Epidermal melanocyte (primary cell): ENCODE results near the gene BRSK2.

ENCODE experiments used
- DNase-seq: peaks from one replicate; pipeline ENCODE4 v3.0.0; 2011; ENCODE audit warnings: low spot score; ENCODE audit not compliant: insufficient read length

The BRSK2 gene

GRCh38 chr11:1466784-1467183, 77.0 kb downstream of the BRSK2 start:
- no peak for DNase-seq

DNA sequence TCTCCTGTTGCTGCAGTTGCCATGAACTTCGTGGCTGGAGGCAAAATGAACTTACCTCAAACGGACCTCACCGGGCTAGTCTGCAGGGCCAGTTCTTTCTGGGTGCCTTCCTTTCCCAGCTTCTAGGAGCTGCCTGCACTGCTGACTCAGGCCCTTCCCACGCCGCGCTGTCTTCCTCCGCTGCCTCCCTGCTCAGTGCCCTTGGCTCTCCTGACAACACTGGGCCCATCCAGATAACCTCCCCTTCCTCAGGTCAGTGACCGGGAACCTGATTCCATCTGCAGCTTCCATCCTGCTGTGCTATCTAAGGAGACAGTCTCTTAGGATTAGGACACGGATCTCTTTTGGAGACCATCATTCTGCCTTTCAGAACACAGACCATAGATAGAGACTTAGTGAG, 77.5 kb downstream of the BRSK2 start:
- DNase-seq: no peak

GRCh38 chr11:1468002-1468401, 78.3 kb downstream of the BRSK2 start:
- DNase-seq: no peak

- no peak for DNase-seq
Observed at GRCh38 chr11:1468473-1469066, 78.8 kb downstream of the BRSK2 start.

DNA sequence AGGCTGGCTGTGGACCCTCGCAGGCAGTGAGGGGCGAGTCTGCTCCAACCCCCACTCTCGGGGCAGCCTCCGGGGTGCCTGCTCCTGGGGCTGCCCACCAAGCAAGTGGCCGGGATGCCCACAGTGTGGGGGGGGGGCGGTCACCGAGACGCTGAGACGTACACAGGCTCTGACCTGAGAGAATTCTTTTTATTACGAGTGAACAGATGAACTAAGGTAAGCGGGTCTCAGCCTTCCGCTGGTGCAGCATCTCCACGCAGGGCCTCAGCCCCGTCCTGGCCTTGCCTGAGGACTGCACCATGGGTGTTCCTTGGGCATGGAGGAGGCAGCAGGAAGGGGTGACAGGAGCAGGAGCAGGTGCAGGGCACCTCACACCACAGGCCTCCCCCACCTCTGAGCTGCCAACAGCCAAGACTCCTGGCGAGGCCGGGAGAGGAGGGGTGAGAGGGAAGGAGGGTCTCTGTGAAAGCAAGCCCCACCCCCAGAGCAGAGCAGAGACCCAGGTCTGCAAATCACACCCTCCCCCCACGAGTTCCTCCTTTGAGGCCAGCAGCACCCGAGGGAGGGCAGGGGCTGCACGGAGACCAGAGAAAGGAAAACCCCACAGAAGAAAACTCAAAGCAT, 79.7 kb downstream of the BRSK2 start:
- DNase-seq: no peak

GRCh38 chr11:1469911-1470680, 80.4 kb downstream of the BRSK2 start:
- no peak for DNase-seq

GRCh38 chr11:1470681-1471611, 81.2 kb downstream of the BRSK2 start:
- DNase-seq: no peak

DNA sequence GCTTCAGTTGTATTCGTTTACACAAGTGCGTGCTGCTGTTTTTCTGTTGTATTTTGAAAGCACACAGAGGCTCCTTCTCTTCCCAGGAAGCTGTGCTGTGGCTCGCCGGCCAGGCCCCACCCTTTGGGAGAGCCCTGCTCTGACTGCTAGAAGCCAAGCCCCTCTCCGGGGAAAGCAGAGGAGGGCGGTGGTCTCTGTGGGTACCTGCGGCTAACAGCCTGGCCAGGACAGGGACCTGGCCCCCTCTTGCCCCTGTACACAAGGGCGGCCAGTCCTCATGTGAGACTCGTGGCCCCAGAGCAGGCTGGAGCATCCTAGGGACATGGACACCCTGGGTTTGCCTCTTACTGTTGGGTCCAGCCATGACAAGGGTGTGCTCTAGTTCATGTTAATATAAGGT, 82.0 kb downstream of the BRSK2 start:
- DNase-seq: no peak

GRCh38 chr11:1472180-1473005, 82.7 kb downstream of the BRSK2 start:
- no peak for DNase-seq

GRCh38 chr11:1473011-1473628, 83.4 kb downstream of the BRSK2 start:
- DNase-seq: no peak

DNA sequence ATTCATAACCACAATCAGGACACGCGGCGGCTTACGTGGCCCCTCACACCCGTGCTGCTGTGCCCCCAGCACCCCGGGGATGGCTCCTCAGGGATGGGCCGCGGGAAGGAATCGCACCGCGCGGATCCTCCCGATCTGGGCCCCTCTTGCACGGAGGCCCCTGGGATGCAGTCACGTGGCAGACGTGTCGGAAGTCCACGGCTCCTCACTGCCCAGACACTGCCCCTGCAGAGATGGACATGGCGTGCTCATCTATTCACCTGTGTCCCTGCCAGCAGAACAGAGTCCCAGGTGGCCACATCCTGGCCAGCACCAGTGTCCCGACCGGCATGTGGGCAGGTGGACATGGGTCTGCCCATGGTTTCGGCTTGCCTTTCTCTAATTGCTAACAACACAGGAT, 84.1 kb downstream of the BRSK2 start:
- no peak for DNase-seq

DNA sequence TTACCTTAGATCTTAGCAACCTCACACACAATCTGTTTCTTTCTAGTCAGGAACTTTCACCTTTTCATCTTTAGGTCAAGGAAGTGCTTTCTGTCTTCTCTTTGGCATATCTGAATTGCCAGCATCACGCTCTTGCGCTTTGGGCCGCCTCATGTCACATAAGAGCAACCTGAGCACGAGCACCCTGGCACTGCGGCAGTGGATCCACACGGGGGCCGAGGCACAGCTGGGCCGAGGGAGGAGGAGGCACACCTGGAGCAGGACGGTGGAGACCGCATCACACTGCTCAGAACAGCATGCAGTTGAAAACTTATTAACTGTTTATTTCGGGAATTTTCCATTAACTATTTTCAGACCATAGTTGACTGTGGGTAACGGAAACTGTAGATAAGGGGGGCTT, 86.1 kb downstream of the BRSK2 start:
- no peak for DNase-seq

DNA sequence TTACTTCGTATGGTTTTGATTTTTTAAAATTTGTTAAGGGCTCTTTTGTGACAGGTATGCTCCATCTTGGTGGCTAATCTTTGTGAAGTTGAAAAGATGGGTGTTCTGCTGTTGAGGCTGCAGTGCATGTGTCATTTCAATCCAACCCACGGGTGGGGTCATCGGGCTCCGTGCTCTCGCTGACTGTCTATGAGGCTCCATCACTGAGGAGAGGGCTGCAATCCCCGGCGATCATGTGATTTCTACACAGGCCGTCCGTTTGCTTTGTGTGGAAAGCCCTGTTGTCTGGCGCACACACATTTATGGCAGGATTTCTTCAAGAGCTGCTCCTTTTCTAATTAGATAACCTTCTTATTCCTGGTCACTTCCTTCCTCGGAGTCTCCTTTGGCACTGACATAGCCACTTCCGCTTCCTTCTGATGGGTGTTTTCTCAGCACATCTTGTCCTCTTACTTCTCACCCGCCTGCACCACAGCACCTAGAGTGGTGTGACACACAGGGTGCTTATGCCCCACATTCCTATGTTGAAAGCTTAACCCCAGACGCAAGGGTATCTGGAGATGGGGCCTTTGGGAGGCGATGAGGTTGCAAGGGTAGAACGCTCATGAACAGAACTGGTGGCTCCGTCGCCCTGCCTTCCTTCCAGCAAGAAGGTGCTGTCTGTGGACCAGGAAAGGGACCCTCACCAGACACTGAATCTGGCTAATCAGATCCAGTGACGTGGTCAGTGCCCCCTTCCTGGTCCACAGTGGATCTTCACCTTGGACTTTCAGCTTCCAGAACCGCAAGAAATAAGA, 87.4 kb downstream of the BRSK2 start:
- no peak for DNase-seq

- DNase-seq: no peak
Observed at GRCh38 chr11:1478011-1478410, 88.3 kb downstream of the BRSK2 start.

- no peak for DNase-seq
Observed at GRCh38 chr11:1478544-1478943, 88.8 kb downstream of the BRSK2 start.

GRCh38 chr11:1479006-1479677, 89.4 kb downstream of the BRSK2 start:
- no peak for DNase-seq

DNA sequence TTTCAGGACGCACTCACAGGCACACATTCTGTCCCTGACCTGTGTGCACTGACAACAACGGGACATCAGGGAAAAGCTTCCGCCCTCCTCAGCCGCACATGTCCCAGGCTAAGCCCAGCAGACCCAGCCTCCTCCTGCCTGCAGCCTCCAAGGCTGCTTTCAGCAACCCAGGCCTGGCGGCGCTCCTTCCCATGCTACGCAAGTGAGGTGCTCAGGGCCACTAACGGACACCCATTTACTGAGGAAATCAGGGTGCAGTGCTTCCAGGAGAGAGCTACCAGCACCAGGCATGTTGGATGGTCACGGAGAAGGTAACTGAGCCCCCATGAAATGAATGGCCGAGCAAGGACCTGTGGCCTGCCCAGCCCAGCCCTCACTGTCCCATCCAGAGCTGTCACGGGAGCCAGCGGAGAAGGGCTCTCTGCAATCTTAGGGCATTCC, 90.0 kb downstream of the BRSK2 start:
- DNase-seq: no peak

- no peak for DNase-seq
Observed at GRCh38 chr11:1480191-1480554, 90.4 kb downstream of the BRSK2 start.
